Activated T-cell treated with anti-CD3 and anti-CD28 coated beads for 1 hour (primary cell): ENCODE measurements around the gene ASCC3.
"Not testable (repeated sequence)": the region's sequence is repeated elsewhere in the genome, so short reads cannot be mapped to it uniquely, and the experiment has no call there.

ENCODE experiments used
- DNase-seq: peaks from one replicate; pipeline ENCODE4 v3.0.0-alpha.2; 2020; ENCODE audit warnings: low read depth

Gene ASCC3

DNA sequence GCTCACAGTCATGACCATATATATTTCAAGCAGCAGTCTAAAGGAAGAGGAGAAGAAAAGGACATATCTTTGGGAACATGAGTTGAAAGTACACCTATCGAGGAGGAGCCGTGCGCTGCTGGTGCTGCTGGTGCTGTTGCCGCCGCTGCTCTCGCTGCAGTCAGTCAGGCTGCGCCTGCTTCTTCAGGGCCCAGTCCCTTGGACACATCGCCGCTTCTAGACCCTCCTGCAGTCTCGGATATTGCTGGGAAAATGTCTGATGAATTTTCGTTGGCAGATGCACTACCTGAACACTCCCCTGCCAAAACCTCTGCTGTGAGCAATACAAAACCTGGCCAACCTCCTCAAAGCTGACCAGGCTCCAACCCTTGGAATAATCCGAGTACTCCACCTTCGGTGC lies 8.2 kb upstream of the ASCC3 start:
- DNase-seq: no peak

DNA sequence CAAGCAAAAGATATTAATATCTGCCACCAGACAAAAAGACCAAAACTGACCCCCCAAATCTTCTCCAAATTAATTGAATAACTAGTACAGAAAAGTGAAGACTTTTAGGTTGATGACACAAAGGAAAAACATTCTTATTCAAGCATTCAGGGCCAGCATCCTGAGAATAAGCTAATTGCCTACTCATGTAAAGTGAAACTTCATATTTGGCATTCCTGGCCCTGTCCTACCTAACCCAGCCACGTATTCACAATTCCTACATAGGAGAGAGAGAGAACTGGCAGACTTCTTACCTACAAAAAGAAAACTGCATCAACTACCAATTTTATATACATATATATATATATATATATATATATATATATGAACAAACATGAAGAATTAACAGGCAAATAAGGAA lies 4.9 kb upstream of the ASCC3 start:
- DNase-seq: no peak

- DNase-seq: no peak
These were observed 2.2 kb upstream of the ASCC3 start for GRCh38 chr6:100883347-100883746.

- DNase-seq: no peak
These were observed 545 bp upstream of the ASCC3 start for GRCh38 chr6:100881707-100882040.

- DNase-seq: no peak
These were observed 828 bp downstream of the ASCC3 start for GRCh38 chr6:100880149-100880852.

DNA sequence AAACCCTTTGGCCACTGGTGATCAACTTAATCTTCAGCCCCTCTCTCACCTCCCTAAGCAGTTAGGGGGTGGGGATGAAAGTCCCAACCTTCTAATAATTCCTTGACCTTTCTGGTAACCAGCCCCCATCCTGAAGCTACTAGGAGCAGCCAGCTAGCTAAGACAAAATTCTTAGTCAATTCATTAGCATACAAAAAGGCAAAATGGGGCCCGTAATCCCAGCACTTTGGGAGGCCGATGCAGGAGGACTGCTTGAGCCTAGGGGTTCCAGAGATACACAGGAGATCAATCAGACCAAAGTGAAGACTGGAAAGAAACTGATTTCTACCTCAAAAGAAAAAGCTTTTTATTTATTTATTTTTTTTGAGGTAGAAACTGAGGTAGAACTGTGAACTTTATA lies 1.8 kb downstream of the ASCC3 start:
- DNase-seq: no peak

DNA sequence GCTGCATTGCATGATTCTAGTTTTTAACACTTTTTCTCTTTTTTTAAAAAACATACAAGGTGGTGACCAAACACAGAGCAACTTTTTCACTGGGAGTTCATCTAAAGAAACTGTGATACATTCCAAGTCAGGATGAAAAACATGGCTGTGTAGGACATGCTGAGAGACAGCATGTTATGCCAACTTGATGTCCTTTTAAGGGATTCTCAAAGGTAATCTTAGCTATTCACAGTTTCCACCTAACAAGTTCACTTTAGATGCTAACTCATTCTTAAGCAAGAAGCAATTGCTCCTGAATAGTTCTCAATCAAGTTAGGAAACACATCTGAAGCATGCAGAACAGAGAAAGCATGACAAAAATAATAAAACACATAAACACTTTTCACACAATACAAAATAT lies 3.3 kb downstream of the ASCC3 start:
- no peak for DNase-seq

DNA sequence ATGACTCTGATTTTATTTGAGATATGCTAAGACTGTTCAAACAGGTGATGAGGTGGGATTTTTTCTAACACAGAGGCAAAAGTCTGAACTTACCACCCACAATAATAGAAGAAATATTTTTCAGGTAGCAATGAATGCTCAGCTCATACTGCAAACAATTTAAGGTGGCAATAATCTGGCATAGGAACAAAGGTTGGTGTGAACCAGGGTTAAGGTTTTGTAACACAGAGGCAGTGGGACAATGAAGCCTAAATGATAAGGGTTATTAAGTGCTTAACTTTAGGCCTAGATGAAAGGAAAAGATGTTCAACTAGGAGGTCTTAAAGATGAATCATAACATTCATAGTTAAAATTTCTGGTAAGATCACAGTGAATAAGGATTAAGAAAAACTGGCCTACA lies 4.9 kb downstream of the ASCC3 start:
- no peak for DNase-seq

DNA sequence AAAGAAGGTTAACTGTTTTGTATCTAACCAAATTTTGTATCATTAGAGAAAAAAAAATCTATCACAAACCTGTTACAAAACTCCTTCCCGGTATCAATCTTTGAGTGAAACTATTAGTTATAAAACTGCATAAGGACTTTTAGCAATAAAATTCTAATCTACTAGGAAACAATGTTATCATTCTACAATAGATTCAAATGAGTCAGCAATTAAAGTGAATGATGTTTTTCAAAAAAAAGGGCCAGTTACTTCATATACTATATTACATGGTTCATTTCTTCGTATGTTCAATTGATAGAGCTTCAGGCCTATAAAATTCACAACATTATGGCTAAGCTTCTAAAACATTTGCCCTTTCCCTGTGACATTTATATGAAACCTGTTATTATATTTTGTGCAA lies 15.6 kb downstream of the ASCC3 start:
- no peak for DNase-seq

GRCh38 chr6:100862063-100862462 lies 19.1 kb downstream of the ASCC3 start:
- DNase-seq: no peak

GRCh38 chr6:100856146-100856545 lies 25.0 kb downstream of the ASCC3 start:
- DNase-seq: no peak

DNA sequence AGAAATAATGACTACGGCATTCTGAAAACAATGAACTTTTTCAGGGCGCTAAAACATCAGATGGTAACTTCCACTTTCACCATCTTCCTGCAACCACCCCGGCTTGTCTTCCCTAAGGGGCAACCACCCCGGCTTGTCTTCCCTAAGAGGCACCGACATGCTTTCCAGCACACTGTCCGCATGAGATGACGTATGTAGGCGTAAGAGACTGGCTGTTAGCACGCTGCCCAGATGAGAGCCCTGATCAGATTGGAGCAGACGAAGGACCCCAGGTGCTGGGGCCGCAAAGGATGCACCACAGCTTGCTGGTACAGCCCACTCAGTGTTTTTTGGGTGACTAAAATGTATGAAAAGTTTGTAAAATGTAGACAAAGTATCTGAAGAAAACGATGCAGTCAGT lies 29.3 kb downstream of the ASCC3 start:
- no peak for DNase-seq

- DNase-seq: no peak
These were observed 31.0 kb downstream of the ASCC3 start for GRCh38 chr6:100850174-100850573.

DNA sequence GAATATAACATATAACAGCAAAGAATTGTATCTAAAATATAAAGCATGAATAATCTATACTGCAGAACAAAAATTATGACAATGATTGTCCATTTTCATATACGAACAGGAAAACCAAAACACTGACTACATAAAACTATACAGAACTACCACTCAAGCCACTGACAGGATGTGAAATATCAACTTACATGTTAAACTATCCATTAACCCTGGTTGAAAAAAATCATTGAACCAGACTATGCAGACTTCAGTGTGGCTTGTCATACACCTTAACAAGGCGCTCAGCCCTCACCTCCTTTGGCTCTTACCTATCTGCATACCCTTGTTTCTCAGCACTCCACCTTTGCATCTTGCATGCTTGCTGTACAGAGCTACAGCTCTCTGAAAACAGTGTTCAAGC lies 34.9 kb downstream of the ASCC3 start:
- no peak for DNase-seq

GRCh38 chr6:100845676-100846075 lies 35.5 kb downstream of the ASCC3 start:
- DNase-seq: no peak

DNA sequence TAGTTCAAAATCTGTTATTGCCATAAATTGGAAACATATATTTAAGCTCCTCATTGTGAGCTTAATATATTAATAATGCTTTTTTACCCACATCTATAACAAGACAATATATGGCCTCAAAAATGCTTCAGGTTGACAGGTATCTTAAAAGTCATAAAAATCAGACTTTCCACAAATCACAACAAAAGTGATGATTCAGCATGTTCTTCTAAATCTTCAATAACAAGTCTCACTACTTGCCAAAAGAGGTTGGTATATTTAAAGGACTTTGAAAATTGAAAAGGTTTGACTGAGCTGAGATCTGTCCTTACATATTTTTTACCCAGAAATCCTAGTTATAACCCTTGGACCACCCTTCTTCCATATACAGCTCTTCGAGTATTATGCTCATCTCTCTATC lies 41.7 kb downstream of the ASCC3 start:
- DNase-seq: no peak

DNA sequence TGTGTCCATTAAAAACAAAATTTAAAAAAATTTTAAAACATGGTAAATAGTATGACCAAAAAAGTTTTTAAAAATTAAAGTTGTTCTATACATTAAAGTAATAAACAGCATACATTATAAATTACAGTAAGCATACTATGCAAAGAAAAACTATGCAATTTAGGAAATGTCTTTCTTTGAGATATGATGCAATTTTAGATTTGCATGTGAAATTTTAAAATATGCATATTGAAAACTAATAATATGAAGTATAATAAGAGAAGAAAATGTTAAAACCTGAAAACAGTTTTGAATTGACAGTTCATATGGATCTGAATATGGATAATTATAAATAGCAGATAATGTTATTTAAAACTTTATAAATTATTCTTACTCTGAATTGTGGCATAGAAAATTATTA lies 43.1 kb downstream of the ASCC3 start:
- no peak for DNase-seq

- DNase-seq: no peak
These were observed 47.1 kb downstream of the ASCC3 start for GRCh38 chr6:100833972-100834574.

DNA sequence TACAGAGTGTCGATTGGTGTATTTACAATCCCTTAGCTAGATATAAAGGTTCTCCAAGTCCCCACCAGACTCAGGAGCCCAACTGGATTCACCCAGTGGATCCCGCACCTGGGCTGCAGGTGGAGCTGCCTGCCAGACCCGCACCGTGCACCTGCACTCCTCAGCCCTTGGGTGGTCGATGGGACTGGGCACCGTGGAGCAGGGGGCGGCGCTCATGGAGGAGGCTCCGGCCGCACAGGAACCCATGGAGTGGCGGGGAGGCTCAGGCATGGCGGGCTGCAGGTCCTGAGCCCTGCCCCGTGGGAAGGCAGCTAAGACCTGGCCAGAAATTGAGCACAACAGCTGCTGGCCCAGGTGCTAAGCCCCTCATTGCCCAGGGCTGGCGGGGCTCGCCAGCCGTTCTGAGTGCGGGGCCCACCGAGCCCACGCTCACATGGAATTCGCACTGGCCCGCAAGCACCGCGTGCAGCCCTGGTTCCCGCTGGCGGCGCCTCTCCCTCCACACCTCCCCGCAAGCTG lies 52.0 kb downstream of the ASCC3 start:
- DNase-seq: not testable (repeated sequence)

GRCh38 chr6:100823041-100823440 lies 58.1 kb downstream of the ASCC3 start:
- DNase-seq: no peak

GRCh38 chr6:100818066-100818465 lies 63.1 kb downstream of the ASCC3 start:
- no peak for DNase-seq

DNA sequence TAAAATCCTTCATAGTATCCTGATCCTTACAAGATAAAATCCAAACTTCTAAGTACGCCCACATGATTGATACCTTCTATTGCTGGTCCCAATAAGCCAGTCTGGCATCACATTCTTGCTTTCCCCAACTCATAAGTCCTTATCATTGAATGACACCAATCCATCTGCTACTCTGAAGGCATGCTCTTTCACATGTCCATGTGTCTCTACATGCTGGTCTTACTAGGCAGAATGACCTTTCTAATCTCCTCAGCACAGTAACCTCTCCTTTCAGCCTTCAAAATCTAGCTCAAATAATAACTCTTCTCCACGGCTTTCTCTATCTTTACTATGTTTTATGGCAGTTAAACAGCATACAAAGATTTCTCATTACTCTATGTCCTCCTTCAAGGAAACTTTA lies 71.1 kb downstream of the ASCC3 start:
- no peak for DNase-seq

DNA sequence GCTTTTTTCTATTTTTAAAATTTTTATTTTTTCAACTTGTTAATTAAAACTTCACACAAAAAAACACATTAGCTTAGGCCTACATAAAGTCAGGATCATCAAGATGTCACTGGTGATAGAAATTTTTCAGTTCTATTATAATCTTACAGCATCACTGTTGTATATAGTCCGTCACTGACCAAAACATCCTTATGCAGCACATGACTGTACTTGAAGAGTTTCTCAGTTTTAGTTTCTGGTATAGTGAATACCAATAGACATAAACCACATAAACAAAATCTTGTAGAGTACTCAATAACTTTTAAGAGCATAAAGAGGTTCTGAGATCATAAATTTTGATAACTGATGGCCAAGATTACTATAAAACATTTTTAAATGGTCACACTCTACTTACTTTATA lies 71.8 kb downstream of the ASCC3 start:
- no peak for DNase-seq

DNA sequence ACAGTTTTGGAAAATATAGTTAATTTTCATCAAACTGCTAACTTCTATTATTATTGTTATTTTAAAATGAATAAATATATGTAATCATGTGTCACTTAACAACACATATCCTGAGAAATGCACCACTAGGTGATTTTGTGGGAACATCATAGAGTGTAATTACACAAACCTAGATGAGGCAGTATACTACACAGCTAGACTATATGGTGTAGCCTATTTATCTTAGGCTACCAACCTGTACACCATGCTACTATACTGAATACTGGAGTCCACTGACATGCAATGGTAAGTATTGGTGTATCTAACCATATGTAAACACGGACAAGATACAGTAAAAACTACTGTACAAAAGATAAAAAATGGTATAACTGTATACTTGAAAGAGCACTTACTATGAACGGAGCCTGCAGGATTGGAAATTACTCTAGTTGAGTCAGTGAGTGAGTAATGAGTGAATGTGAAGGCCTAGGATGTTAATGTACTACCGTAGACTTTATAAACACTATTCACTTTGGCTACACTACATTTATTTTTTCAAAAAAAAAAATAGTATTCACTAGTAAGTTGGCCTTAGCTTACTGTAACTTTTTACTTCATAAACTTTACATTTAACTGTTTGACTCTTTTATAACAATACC lies 72.4 kb downstream of the ASCC3 start:
- DNase-seq: no peak
